ENCODE measurements around the gene CCDC50.

Gene CCDC50

GRCh38 chr3:191363221-191363620 is 34.0 kb downstream of the CCDC50 start:
- Histone ChIP-seq H3K4me1 (ENCODE audit: insufficient read depth, low read length) (peaks cover 60% of the 10 kb centered on the region), H3K9ac (ENCODE audit: low read depth, low read length) (no peak overlapping the region), H3K9me3 (ENCODE audit: control insufficient read depth, insufficient read depth, low read length) (no peaks in the 10 kb centered on the region), H3K36me3 (ENCODE audit: insufficient read depth, low read length) (peaks cover 5% of the 10 kb centered on the region; the same call in 1 of the 2 replicates)

GRCh38 chr3:191366675-191367074 is 37.5 kb downstream of the CCDC50 start:
- H3K9ac ChIP-seq (ENCODE audit: low read depth, low read length), result no peak overlapping the region
- no peaks in the 10 kb centered on the region for H3K9me3 ChIP-seq (ENCODE audit: control insufficient read depth, insufficient read depth, low read length)
- H3K36me3 ChIP-seq (ENCODE audit: insufficient read depth, low read length), result peaks cover 9% of the 10 kb centered on the region
- H3K4me1 ChIP-seq (ENCODE audit: insufficient read depth, low read length), result peaks cover 54% of the 10 kb centered on the region

GRCh38 chr3:191368755-191369615 is 39.8 kb downstream of the CCDC50 start:
- no peaks in the 10 kb centered on the region for H3K9me3 ChIP-seq (ENCODE audit: control insufficient read depth, insufficient read depth, low read length)
- no peak overlapping the region for H3K9ac ChIP-seq (ENCODE audit: low read depth, low read length)
- H3K36me3 ChIP-seq (ENCODE audit: insufficient read depth, low read length), result peaks cover 5% of the 10 kb centered on the region
- peaks cover 36% of the 10 kb centered on the region for H3K4me1 ChIP-seq (ENCODE audit: insufficient read depth, low read length)

GRCh38 chr3:191369616-191370010 is 40.4 kb downstream of the CCDC50 start:
- H3K9me3 ChIP-seq (ENCODE audit: control insufficient read depth, insufficient read depth, low read length), result no peaks in the 10 kb centered on the region
- peaks cover 5% of the 10 kb centered on the region for H3K36me3 ChIP-seq (ENCODE audit: insufficient read depth, low read length)
- no peak overlapping the region for H3K9ac ChIP-seq (ENCODE audit: low read depth, low read length)
- H3K4me1 ChIP-seq (ENCODE audit: insufficient read depth, low read length), result peaks cover 36% of the 10 kb centered on the region

GRCh38 chr3:191372122-191372521 is 42.9 kb downstream of the CCDC50 start:
- H3K9me3 ChIP-seq (ENCODE audit: control insufficient read depth, insufficient read depth, low read length), result no peaks in the 10 kb centered on the region
- H3K36me3 ChIP-seq (ENCODE audit: insufficient read depth, low read length), result peaks cover 10% of the 10 kb centered on the region
- H3K9ac ChIP-seq (ENCODE audit: low read depth, low read length), result no peak overlapping the region
- peaks cover 39% of the 10 kb centered on the region for H3K4me1 ChIP-seq (ENCODE audit: insufficient read depth, low read length)

- peaks cover 10% of the 10 kb centered on the region for H3K36me3 ChIP-seq (ENCODE audit: insufficient read depth, low read length)
- peaks cover 35% of the 10 kb centered on the region for H3K4me1 ChIP-seq (ENCODE audit: insufficient read depth, low read length)
- no peaks in the 10 kb centered on the region for H3K9me3 ChIP-seq (ENCODE audit: control insufficient read depth, insufficient read depth, low read length)
- no peak overlapping the region for H3K9ac ChIP-seq (ENCODE audit: low read depth, low read length)
These were observed 44.1 kb downstream of the CCDC50 start for GRCh38 chr3:191373327-191373726.

- Histone ChIP-seq H3K9ac (ENCODE audit: low read depth, low read length) (no peak overlapping the region), H3K9me3 (ENCODE audit: control insufficient read depth, insufficient read depth, low read length) (no peaks in the 10 kb centered on the region), H3K4me1 (ENCODE audit: insufficient read depth, low read length) (peaks cover 23% of the 10 kb centered on the region), H3K36me3 (ENCODE audit: insufficient read depth, low read length) (peaks cover 17% of the 10 kb centered on the region)
These were observed 47.4 kb downstream of the CCDC50 start for GRCh38 chr3:191376516-191377141.

GRCh38 chr3:191378142-191378812 is 49.1 kb downstream of the CCDC50 start:
- no peak overlapping the region for H3K9ac ChIP-seq (ENCODE audit: low read depth, low read length)
- H3K4me1 ChIP-seq (ENCODE audit: insufficient read depth, low read length), result peaks cover 35% of the 10 kb centered on the region
- no peaks in the 10 kb centered on the region for H3K9me3 ChIP-seq (ENCODE audit: control insufficient read depth, insufficient read depth, low read length)
- peaks cover 18% of the 10 kb centered on the region for H3K36me3 ChIP-seq (ENCODE audit: insufficient read depth, low read length)

- Histone ChIP-seq H3K9ac (ENCODE audit: low read depth, low read length) (no peak overlapping the region), H3K36me3 (ENCODE audit: insufficient read depth, low read length) (peaks cover 18% of the 10 kb centered on the region), H3K9me3 (ENCODE audit: control insufficient read depth, insufficient read depth, low read length) (no peaks in the 10 kb centered on the region), H3K4me1 (ENCODE audit: insufficient read depth, low read length) (peaks cover 35% of the 10 kb centered on the region)
These were observed 50.3 kb downstream of the CCDC50 start for GRCh38 chr3:191379446-191379845.

- no peak overlapping the region for H3K9ac ChIP-seq (ENCODE audit: low read depth, low read length)
- peaks cover 18% of the 10 kb centered on the region for H3K36me3 ChIP-seq (ENCODE audit: insufficient read depth, low read length)
- H3K4me1 ChIP-seq (ENCODE audit: insufficient read depth, low read length), result peaks cover 35% of the 10 kb centered on the region
- H3K9me3 ChIP-seq (ENCODE audit: control insufficient read depth, insufficient read depth, low read length), result no peaks in the 10 kb centered on the region
These were observed 50.8 kb downstream of the CCDC50 start for GRCh38 chr3:191380001-191380400.

- Histone ChIP-seq H3K36me3 (ENCODE audit: insufficient read depth, low read length) (peaks cover 13% of the 10 kb centered on the region), H3K9me3 (ENCODE audit: control insufficient read depth, insufficient read depth, low read length) (no peaks in the 10 kb centered on the region), H3K9ac (ENCODE audit: low read depth, low read length) (no peak overlapping the region), H3K4me1 (ENCODE audit: insufficient read depth, low read length) (peaks cover 34% of the 10 kb centered on the region)
These were observed 52.1 kb downstream of the CCDC50 start for GRCh38 chr3:191381303-191381702.

- Histone ChIP-seq H3K9ac (ENCODE audit: low read depth, low read length) (no peak overlapping the region), H3K9me3 (ENCODE audit: control insufficient read depth, insufficient read depth, low read length) (no peaks in the 10 kb centered on the region), H3K4me1 (ENCODE audit: insufficient read depth, low read length) (peaks cover 21% of the 10 kb centered on the region), H3K36me3 (ENCODE audit: insufficient read depth, low read length) (peaks cover 13% of the 10 kb centered on the region)
These were observed 53.5 kb downstream of the CCDC50 start for GRCh38 chr3:191382661-191383060.

GRCh38 chr3:191383124-191383523 is 53.9 kb downstream of the CCDC50 start:
- Histone ChIP-seq H3K9ac (ENCODE audit: low read depth, low read length) (no peak overlapping the region), H3K4me1 (ENCODE audit: insufficient read depth, low read length) (peaks cover 18% of the 10 kb centered on the region), H3K36me3 (ENCODE audit: insufficient read depth, low read length) (peaks cover 13% of the 10 kb centered on the region), H3K9me3 (ENCODE audit: control insufficient read depth, insufficient read depth, low read length) (no peaks in the 10 kb centered on the region)

- Histone ChIP-seq H3K36me3 (ENCODE audit: insufficient read depth, low read length) (peaks cover 13% of the 10 kb centered on the region), H3K9me3 (ENCODE audit: control insufficient read depth, insufficient read depth, low read length) (no peaks in the 10 kb centered on the region), H3K4me1 (ENCODE audit: insufficient read depth, low read length) (peaks cover 19% of the 10 kb centered on the region), H3K9ac (ENCODE audit: low read depth, low read length) (no peak overlapping the region)
These were observed 55.9 kb downstream of the CCDC50 start for GRCh38 chr3:191385101-191385500.
